HFFc6 (cell line): Measurements from ENCODE around the gene GAS2. TPM values are rescaled to one million over a fixed set of nuclear protein-coding genes. Genes with fewer than 3 reads are reported as not detected.

Experiments
- DNase-seq: peaks from one replicate; pipeline ENCODE4 v3.0.0-alpha.2; 2018
- H3K27ac Mint-ChIP-seq: 2 replicates; pipeline ENCODE4 v1.8.0; 2020; ENCODE audit warnings: mild to moderate bottlenecking, mixed read lengths
- H3K27me3 Mint-ChIP-seq: 2 replicates; pipeline ENCODE4 v1.8.0; 2021; ENCODE audit warnings: mild to moderate bottlenecking, moderate library complexity, mixed read lengths; ENCODE audit not compliant: insufficient read depth
- H3K36me3 Mint-ChIP-seq: 2 replicates; pipeline ENCODE4 v1.8.0; 2021; ENCODE audit warnings: low read depth, mixed read lengths
- H3K4me1 Mint-ChIP-seq: 2 replicates; pipeline ENCODE4 v1.8.0; 2020; ENCODE audit warnings: low read depth, mixed read lengths
- H3K4me3 Mint-ChIP-seq: 2 replicates; pipeline ENCODE4 v1.8.0; 2020; ENCODE audit warnings: mild to moderate bottlenecking, moderate library complexity, mixed read lengths
- H3K9me3 Mint-ChIP-seq: 2 replicates; pipeline ENCODE4 v1.8.0; 2020; ENCODE audit warnings: mild to moderate bottlenecking, mixed read lengths
- total RNA-seq, 6 experiments: library from RNA; stranded (reverse); fragmentation: NEBNext Ultra II Directional; extraction: Animal tissue kit (Norgen Biotek cat#: 25700); gene quantifications; 2 replicates in 1 of 6; 3 replicates in 5 of 6; pipeline ENCODE4 v1.2.3, GENCODE V29; 2021
- TF ChIP-seq, protein P1 (sequence below): fragments of 200-600 bp; sonication (generic); IDR thresholded peaks from 2 replicates; pipeline ENCODE4 v1.5.0; 2021; ENCODE audit warnings: antibody characterized with exemption, mild to moderate bottlenecking

The GAS2 gene
- total RNA-seq, 6 experiments from 2014 or later, result 0.30 to 0.57 (median 0.43) TPM

GRCh38 chr11:22668005-22668796, 1.8 kb downstream of the GAS2 start:
- peaks cover 2% of the 10 kb centered on the region; the same call in 1 of the 2 replicates for H3K27me3 Mint-ChIP-seq
- no peaks in the 10 kb centered on the region; the same call in 1 of the 2 replicates for H3K9me3 Mint-ChIP-seq
- H3K4me3 Mint-ChIP-seq, result no peak overlapping the region
- H3K36me3 Mint-ChIP-seq, result no peaks in the 10 kb centered on the region
- no peak overlapping the region for H3K27ac Mint-ChIP-seq
- no peaks in the 10 kb centered on the region for H3K4me1 Mint-ChIP-seq
- no peak for DNase-seq
- TF ChIP-seq, protein P1, sequence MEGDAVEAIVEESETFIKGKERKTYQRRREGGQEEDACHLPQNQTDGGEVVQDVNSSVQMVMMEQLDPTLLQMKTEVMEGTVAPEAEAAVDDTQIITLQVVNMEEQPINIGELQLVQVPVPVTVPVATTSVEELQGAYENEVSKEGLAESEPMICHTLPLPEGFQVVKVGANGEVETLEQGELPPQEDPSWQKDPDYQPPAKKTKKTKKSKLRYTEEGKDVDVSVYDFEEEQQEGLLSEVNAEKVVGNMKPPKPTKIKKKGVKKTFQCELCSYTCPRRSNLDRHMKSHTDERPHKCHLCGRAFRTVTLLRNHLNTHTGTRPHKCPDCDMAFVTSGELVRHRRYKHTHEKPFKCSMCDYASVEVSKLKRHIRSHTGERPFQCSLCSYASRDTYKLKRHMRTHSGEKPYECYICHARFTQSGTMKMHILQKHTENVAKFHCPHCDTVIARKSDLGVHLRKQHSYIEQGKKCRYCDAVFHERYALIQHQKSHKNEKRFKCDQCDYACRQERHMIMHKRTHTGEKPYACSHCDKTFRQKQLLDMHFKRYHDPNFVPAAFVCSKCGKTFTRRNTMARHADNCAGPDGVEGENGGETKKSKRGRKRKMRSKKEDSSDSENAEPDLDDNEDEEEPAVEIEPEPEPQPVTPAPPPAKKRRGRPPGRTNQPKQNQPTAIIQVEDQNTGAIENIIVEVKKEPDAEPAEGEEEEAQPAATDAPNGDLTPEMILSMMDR, result no peak

- TF ChIP-seq, protein P1, result no peak
- Mint-ChIP-seq H3K4me1 (no peaks in the 10 kb centered on the region), H3K9me3 (no peaks in the 10 kb centered on the region; the same call in 1 of the 2 replicates), H3K36me3 (no peaks in the 10 kb centered on the region), H3K27ac (no peak overlapping the region), H3K27me3 (peaks cover 2% of the 10 kb centered on the region; the same call in 1 of the 2 replicates), H3K4me3 (no peak overlapping the region)
- DNase-seq, result no peak
Observed at GRCh38 chr11:22669368-22669767, 3.0 kb downstream of the GAS2 start.

DNA sequence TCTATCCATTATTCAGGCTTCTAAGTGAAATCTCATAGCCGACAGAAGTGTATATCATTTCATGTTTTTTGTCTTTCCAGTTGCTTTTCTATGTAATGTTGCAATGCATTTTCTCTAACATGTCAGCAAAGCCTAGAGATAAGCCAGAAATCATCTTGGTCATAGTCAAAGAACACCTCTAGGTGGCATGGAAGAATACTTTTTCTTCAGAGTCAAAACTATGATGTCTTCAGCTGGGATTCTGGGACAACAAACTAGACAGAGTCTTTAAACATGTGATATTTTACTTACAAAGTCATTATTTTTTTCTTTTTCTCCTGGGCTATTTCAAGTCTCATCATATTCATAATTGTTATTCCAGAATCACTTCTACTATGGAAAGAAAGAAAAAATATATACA, 4.4 kb downstream of the GAS2 start:
- Mint-ChIP-seq H3K36me3 (no peaks in the 10 kb centered on the region), H3K27me3 (peaks cover 2% of the 10 kb centered on the region; the same call in 1 of the 2 replicates), H3K27ac (no peak overlapping the region), H3K9me3 (no peaks in the 10 kb centered on the region; the same call in 1 of the 2 replicates), H3K4me1 (no peaks in the 10 kb centered on the region), H3K4me3 (no peak overlapping the region)
- TF ChIP-seq, protein P1, result no peak
- no peak for DNase-seq

DNA sequence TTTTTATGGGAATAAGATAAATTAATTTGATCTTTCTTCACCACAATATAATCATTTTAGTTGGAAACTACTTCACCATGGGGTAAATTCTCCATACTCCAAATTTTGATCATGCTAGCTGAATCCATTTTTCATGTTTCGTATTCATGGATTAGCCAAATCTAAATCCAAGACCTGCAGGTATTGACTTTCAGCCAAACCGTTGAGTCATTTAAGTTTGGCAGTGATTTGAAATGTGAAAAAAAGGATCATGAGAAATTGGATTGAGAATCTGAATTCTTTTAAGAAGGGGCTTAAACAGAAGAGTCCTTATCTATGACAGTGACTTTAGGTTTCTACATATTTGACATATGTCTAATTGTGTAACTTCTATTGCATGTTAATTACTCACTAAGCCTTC, 5.3 kb downstream of the GAS2 start:
- Mint-ChIP-seq H3K27ac (no peak overlapping the region), H3K9me3 (no peaks in the 10 kb centered on the region), H3K4me1 (no peaks in the 10 kb centered on the region), H3K27me3 (peaks cover 2% of the 10 kb centered on the region; the same call in 1 of the 2 replicates), H3K4me3 (no peak overlapping the region), H3K36me3 (no peaks in the 10 kb centered on the region)
- DNase-seq, result no peak
- TF ChIP-seq, protein P1, result no peak

- no peaks in the 10 kb centered on the region for H3K27me3 Mint-ChIP-seq
- no peaks in the 10 kb centered on the region for H3K9me3 Mint-ChIP-seq
- no peak for DNase-seq
- no peak overlapping the region for H3K27ac Mint-ChIP-seq
- TF ChIP-seq, protein P1, result no peak
- no peak overlapping the region for H3K4me3 Mint-ChIP-seq
- H3K4me1 Mint-ChIP-seq, result no peaks in the 10 kb centered on the region
- H3K36me3 Mint-ChIP-seq, result no peaks in the 10 kb centered on the region
Observed at GRCh38 chr11:22674470-22675439, 8.3 kb downstream of the GAS2 start.
